A549 (cell line): ENCODE data around the gene HERPUD2. TPM values are rescaled to one million over a fixed set of nuclear protein-coding genes. Genes with fewer than 3 reads are reported as not detected.

Experiments
- ATAC-seq, 2 experiments: fragments of 200-7000 bp in 1 of 2; fragments of >200 bp in 1 of 2; cut with Nextera tagmentation in 1 of 2; cut with Tn5 transposase in 1 of 2; 3 replicates each; pipeline versions ENCODE4 v1.8.0 to v1.9.1; 2018 to 2020; ENCODE audit warnings: mild to moderate bottlenecking in 1 of 2, moderate library complexity in 1 of 2
- CTCF ChIA-PET: fragments of 300-600 bp; sonication (Branson Sonifier 250); formaldehyde crosslinking; extraction: SDS; loops from one replicate; lab custom pipeline; 2021; ENCODE audit warnings: antibody characterized with exemption, inconsistent platforms; lab: Yijun Ruan, JAX
- POLR2A ChIA-PET: fragments of 350-600 bp; formaldehyde crosslinking; extraction: SDS; loops from one replicate; lab custom pipeline; 2021; ENCODE audit warnings: antibody characterized with exemption, inconsistent platforms; lab: Yijun Ruan, JAX
- DNase-seq, 2 experiments: peaks; one replicate each; pipeline versions ENCODE4 v3.0.0 to v3.0.0-alpha.2; 2011 to 2016; ENCODE audit warnings: low read depth in 1 of 2, low spot score in 1 of 2
- FAIRE-seq: peaks from 2 replicates; lab custom pipeline; 2011; peaks lifted over from hg19 to GRCh38; lab: Jason Lieb, UNC
- H3K27ac ChIP-seq, 2 experiments: fragments of >200 bp; sonication (Bioruptor Twin); formaldehyde crosslinking; 3 replicates each; pipeline ENCODE4 v1.5.1; 2016 to 2017
- H3K4me1 ChIP-seq: fragments of >200 bp; sonication (Bioruptor Twin); formaldehyde crosslinking; 3 replicates; pipeline ENCODE4 v1.6.1; 2016
- H3K4me2 ChIP-seq: fragments of >200 bp; sonication (Bioruptor Twin); formaldehyde crosslinking; 3 replicates; pipeline ENCODE4 v1.6.1; 2016
- H3K4me3 ChIP-seq: fragments of >200 bp; sonication (Bioruptor Twin); formaldehyde crosslinking; 3 replicates; pipeline ENCODE4 v1.5.1; 2016
- H3K9me3 ChIP-seq: fragments of >200 bp; sonication (Bioruptor Twin); formaldehyde crosslinking; 3 replicates; pipeline ENCODE4 v1.6.1; 2016
- CBX2 ChIP-seq: fragments of 200-600 bp; sonication (generic); IDR thresholded peaks from 2 replicates; pipeline ENCODE4 v1.6.1; 2016; ENCODE audit warnings: low read depth, mild to moderate bottlenecking, borderline replicate concordance
- CEBPB ChIP-seq, 2 experiments: fragments of >200 bp in 1 of 2; sonication (Bioruptor Twin) in 1 of 2; formaldehyde crosslinking in 1 of 2; IDR thresholded peaks; 2 replicates each; pipeline ENCODE4 v1.6.1; 2012 to 2016
- CHD2 ChIP-seq: fragments of 150-350 bp; IDR thresholded peaks from 2 replicates; pipeline ENCODE4 v1.6.1; 2014; ENCODE audit warnings: low read length; ENCODE audit not compliant: partially characterized antibody
- EHF ChIP-seq: fragments of 250-450 bp; sonication (Bioruptor Pico); IDR thresholded peaks from 2 replicates; pipeline ENCODE4 v1.5.0; 2020; ENCODE audit warnings: mild to moderate bottlenecking
- EHMT2 ChIP-seq: fragments of 200-600 bp; sonication (generic); IDR thresholded peaks from 2 replicates; pipeline ENCODE4 v1.6.1; 2016; ENCODE audit warnings: antibody characterized with exemption, low read depth, mild to moderate bottlenecking, moderate library complexity
- FOSB ChIP-seq: fragments of 250-450 bp; sonication (Bioruptor Pico); IDR thresholded peaks from 2 replicates; pipeline ENCODE4 v1.5.0; 2020; ENCODE audit warnings: mild to moderate bottlenecking, moderate library complexity
- FOXS1 ChIP-seq: fragments of 250-450 bp; sonication (Bioruptor Pico); IDR thresholded peaks from 2 replicates; pipeline ENCODE4 v1.5.0; 2020; ENCODE audit warnings: mild to moderate bottlenecking, moderate library complexity
- HOXA7 ChIP-seq: fragments of 250-450 bp; sonication (Bioruptor Pico); IDR thresholded peaks from 2 replicates; pipeline ENCODE4 v1.5.0; 2020; ENCODE audit warnings: mild to moderate bottlenecking, moderate library complexity
- JUNB ChIP-seq: fragments of >200 bp; sonication (Bioruptor Twin); formaldehyde crosslinking; IDR thresholded peaks from 2 replicates; pipeline ENCODE4 v1.6.1; 2016
- KDM1A ChIP-seq: fragments of 200-600 bp; sonication (generic); IDR thresholded peaks from 2 replicates; pipeline ENCODE4 v1.6.1; 2016; ENCODE audit warnings: low read depth, mild to moderate bottlenecking
- MAFK ChIP-seq: fragments of 450-650 bp; IDR thresholded peaks from 2 replicates; pipeline ENCODE4 v1.6.1; 2014; ENCODE audit not compliant: partially characterized antibody
- MAZ ChIP-seq: fragments of 150-350 bp; IDR thresholded peaks from 2 replicates; pipeline ENCODE4 v1.6.1; 2014; ENCODE audit warnings: antibody characterized with exemption, low read depth, low read length, borderline replicate concordance
- NFE2L2 ChIP-seq: fragments of 150-350 bp; conservative IDR thresholded peaks from 2 replicates; pipeline ENCODE4 v1.6.1; 2014; ENCODE audit warnings: low read length
- POLR2A ChIP-seq: IDR thresholded peaks from 2 replicates; pipeline ENCODE4 v1.6.1; 2012; ENCODE audit warnings: mild to moderate bottlenecking, low read length
- RCOR1 ChIP-seq: fragments of 150-350 bp; IDR thresholded peaks from 2 replicates; pipeline ENCODE4 v1.6.1; 2014; ENCODE audit warnings: antibody characterized with exemption, low read length, low read depth
- RNF2 ChIP-seq: fragments of 200-600 bp; sonication (generic); IDR thresholded peaks from 2 replicates; pipeline ENCODE4 v1.6.1; 2016; ENCODE audit warnings: low read depth, mild to moderate bottlenecking, antibody characterized with exemption, moderate library complexity, borderline replicate concordance
- SREBF2 ChIP-seq: fragments of 450-650 bp; IDR thresholded peaks from 2 replicates; pipeline ENCODE4 v1.6.1; 2014; ENCODE audit warnings: mild to moderate bottlenecking, moderate library complexity
- ZC3H11A ChIP-seq: fragments of 450-650 bp; IDR thresholded peaks from 2 replicates; pipeline ENCODE4 v1.6.1; 2014; ENCODE audit warnings: antibody characterized with exemption, mild to moderate bottlenecking
- ZNF302 ChIP-seq: fragments of 250-450 bp; sonication (Bioruptor Pico); IDR thresholded peaks from 2 replicates; pipeline ENCODE4 v1.9.0; 2021; ENCODE audit warnings: inconsistent platforms, mild to moderate bottlenecking, moderate library complexity
- ZSCAN20 ChIP-seq: fragments of 250-450 bp; sonication (Bioruptor Pico); IDR thresholded peaks from 2 replicates; pipeline ENCODE4 v1.8.0; 2022; ENCODE audit warnings: mild to moderate bottlenecking, moderate library complexity
- WGBS: methylation state at CpG from one replicate; pipeline ENCODE4 v1.1.6; 2017; ENCODE audit errors: missing lambda C conversion rate; 5-methylcytosine and 5-hydroxymethylcytosine counted together
- polyA plus RNA-seq, 4 experiments: library from polyadenylated mRNA; depleted of rRNA in 3 of 4; stranded (reverse); fragments of >200 nt; fragmentation: RNase III in 1 of 4; extraction: RNeasy Plus Mini Kit Qiagen cat#74134 plus additional on column Dnase treatment in 1 of 4; gene quantifications; 2 replicates in 3 of 4; 3 replicates in 1 of 4; pipeline ENCODE4 v1.2.3, GENCODE V29; 2011 to 2017
- TF ChIP-seq, protein P1 (sequence below): IDR thresholded peaks from 2 replicates; pipeline ENCODE4 v1.6.1; 2012
- TF ChIP-seq, protein P2 (sequence below): fragments of 250-450 bp; sonication (Bioruptor Pico); IDR thresholded peaks from 2 replicates; pipeline ENCODE4 v1.5.0; 2021; ENCODE audit warnings: mild to moderate bottlenecking, moderate library complexity, borderline replicate concordance
- TF ChIP-seq, protein P3 (sequence below): fragments of 250-450 bp; sonication (Bioruptor Pico); IDR thresholded peaks from 2 replicates; pipeline ENCODE4 v1.5.0; 2020; ENCODE audit warnings: low read depth, mild to moderate bottlenecking, moderate library complexity
- TF ChIP-seq, protein P4 (sequence below): fragments of 450-650 bp; IDR thresholded peaks from 2 replicates; pipeline ENCODE4 v1.6.1; 2014; ENCODE audit warnings: antibody characterized with exemption

HERPUD2 gene
- polyA plus RNA-seq, 2 of the 4 experiments (the other 2 are of a cell fraction) = 13.2 to 34.8 TPM

DNA sequence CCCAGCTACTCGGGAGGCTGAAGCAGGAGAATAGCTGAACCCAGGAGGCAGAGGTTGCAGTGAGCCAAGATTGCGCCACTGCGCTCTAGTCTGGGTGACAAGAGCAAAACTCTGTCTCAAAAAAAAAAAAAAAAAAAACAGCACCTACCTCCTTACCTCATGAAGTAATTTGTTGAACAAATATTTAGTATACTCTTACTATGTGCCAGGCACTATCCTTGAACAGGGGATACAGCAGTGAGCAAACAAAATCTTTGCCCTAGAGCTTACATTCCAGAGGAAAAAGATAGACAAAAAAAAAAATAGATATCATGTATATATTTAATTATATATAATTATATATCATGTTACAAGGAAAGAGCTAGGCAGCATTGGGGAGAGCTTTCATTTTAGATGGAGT is 36.4 kb upstream of the HERPUD2 start:
- no peak overlapping the region for H3K27ac ChIP-seq
- DNase-seq (no peak), ATAC-seq (no peak), FAIRE-seq (no peak)
- WGBS = 74% methylated on average over 3 of the region's 3 CpGs
- POLR2A ChIA-PET = no interaction called here
- CTCF ChIA-PET = interaction anchor here (0.6 to 0.9 kb wide), 2 partner anchors 34 to 255 kb away, joined by 3 read pairs; no protein-coding TSS in a partner anchor
- no peaks in the 10 kb centered on the region for H3K9me3 ChIP-seq
- TF ChIP-seq, protein P1, sequence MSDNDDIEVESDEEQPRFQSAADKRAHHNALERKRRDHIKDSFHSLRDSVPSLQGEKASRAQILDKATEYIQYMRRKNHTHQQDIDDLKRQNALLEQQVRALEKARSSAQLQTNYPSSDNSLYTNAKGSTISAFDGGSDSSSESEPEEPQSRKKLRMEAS = no peak
- TF ChIP-seq CHD2 (no peak), NFE2L2 (no peak), EHF (CRISPR knock-in tag) (no peak), CBX2 (no peak), MAZ (no peak)
- H3K4me1 ChIP-seq = no peaks in the 10 kb centered on the region
- no peak overlapping the region for H3K4me2 ChIP-seq
- no peak overlapping the region for H3K4me3 ChIP-seq

DNA sequence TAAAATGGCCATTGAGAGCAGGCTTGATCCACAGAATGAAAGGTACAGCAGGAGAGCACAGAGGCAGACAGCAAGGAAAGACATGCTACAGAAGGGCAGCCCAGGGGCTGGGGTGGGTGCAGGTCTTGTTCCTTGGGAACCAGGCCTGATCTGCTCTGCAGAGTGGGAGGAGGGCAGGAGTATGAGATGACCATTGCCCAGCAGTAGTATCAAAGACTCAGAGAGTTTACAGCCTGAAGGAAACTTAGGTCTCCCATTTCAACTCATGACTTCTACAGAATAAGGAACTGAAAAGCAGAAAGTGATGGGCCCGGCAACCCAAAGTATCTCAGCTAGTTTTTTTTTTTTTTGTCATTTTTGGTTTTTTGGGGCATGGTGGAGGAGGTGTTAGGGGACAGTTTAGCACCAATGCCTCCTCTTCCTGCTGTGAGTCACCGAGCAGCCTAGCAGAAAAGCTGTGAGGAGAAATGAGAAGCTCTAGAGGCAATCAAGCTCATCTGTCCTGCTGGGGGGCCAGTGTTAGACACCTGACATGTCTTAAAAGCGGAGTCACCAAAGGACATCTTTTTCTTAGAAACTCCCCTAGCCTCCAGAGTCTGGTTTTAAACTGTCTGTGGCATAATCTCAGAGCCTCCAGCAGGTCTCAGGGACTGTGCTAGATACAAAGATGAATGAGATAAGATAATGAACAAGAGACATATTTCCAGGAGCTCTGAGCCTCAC is 34.3 kb upstream of the HERPUD2 start:
- CTCF ChIA-PET = interaction anchor here (1.2 to 1.4 kb wide), 2 partner anchors 20 to 39 kb away, joined by 3 read pairs; no protein-coding TSS in a partner anchor
- DNase-seq = no peak
- no peak overlapping the region for H3K4me2 ChIP-seq
- TF ChIP-seq SREBF2 (no peak), CEBPB (IDR thresholded peaks at IDR 0.05) (no peak), JUNB (no peak), HOXA7 (CRISPR knock-in tag) (no peak), FOSB (CRISPR knock-in tag) (no peak), KDM1A (no peak), RNF2 (no peak), ZNF302 (CRISPR knock-in tag) (no peak), ZC3H11A (no peak), MAFK (no peak), EHMT2 (no peak), FOXS1 (CRISPR knock-in tag) (no peak), ZSCAN20 (no peak), RCOR1 (no peak), POLR2A (no peak), CBX2 (no peak)
- TF ChIP-seq, protein P2, sequence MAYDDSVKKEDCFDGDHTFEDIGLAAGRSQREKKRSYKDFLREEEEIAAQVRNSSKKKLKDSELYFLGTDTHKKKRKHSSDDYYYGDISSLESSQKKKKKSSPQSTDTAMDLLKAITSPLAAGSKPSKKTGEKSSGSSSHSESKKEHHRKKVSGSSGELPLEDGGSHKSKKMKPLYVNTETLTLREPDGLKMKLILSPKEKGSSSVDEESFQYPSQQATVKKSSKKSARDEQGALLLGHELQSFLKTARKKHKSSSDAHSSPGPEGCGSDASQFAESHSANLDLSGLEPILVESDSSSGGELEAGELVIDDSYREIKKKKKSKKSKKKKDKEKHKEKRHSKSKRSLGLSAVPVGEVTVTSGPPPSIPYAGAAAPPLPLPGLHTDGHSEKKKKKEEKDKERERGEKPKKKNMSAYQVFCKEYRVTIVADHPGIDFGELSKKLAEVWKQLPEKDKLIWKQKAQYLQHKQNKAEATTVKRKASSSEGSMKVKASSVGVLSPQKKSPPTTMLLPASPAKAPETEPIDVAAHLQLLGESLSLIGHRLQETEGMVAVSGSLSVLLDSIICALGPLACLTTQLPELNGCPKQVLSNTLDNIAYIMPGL (CRISPR knock-in tag) = no peak
- TF ChIP-seq, protein P3, sequence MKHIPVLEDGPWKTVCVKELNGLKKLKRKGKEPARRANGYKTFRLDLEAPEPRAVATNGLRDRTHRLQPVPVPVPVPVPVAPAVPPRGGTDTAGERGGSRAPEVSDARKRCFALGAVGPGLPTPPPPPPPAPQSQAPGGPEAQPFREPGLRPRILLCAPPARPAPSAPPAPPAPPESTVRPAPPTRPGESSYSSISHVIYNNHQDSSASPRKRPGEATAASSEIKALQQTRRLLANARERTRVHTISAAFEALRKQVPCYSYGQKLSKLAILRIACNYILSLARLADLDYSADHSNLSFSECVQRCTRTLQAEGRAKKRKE (CRISPR knock-in tag) = no peak
- TF ChIP-seq, protein P4, sequence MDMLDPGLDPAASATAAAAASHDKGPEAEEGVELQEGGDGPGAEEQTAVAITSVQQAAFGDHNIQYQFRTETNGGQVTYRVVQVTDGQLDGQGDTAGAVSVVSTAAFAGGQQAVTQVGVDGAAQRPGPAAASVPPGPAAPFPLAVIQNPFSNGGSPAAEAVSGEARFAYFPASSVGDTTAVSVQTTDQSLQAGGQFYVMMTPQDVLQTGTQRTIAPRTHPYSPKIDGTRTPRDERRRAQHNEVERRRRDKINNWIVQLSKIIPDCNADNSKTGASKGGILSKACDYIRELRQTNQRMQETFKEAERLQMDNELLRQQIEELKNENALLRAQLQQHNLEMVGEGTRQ = no peak
- H3K4me1 ChIP-seq = no peaks in the 10 kb centered on the region
- H3K4me3 ChIP-seq = no peak overlapping the region
- 53% methylated on average over 3 of the region's 3 CpGs for WGBS
- no peak for ATAC-seq
- H3K9me3 ChIP-seq = no peaks in the 10 kb centered on the region
- FAIRE-seq = no peak
- POLR2A ChIA-PET = no interaction called here
- no peak overlapping the region for H3K27ac ChIP-seq
